Cardiac muscle cell (in vitro differentiated cells and primary cell): ENCODE measurements around the gene SGO2. TPM values are rescaled to one million over a fixed set of nuclear protein-coding genes. Genes with fewer than 3 reads are reported as not detected.

ENCODE experiments used
- DNase-seq, 2 donors: peaks; one replicate each; pipeline versions ENCODE4 v3.0.0 to v3.0.0-alpha.2; 2010 to 2017; ENCODE audit warnings: low read depth in 1 of 2, low spot score in 1 of 2
- H3K27ac ChIP-seq: fragments of 200-600 bp; sonication (generic); 2 replicates; pipeline ENCODE4 v1.5.1; 2016
- H3K27me3 ChIP-seq: fragments of 200-600 bp; sonication (generic); 2 replicates; pipeline ENCODE4 v1.6.0; 2016; ENCODE audit warnings: control low read depth
- H3K36me3 ChIP-seq: fragments of 200-600 bp; sonication (generic); 2 replicates; pipeline ENCODE4 v1.5.1; 2016; ENCODE audit warnings: control low read depth
- H3K4me1 ChIP-seq: fragments of 200-600 bp; sonication (generic); 2 replicates; pipeline ENCODE4 v1.8.1; 2017; ENCODE audit warnings: low read depth, mild to moderate bottlenecking, mixed run types
- H3K4me3 ChIP-seq: fragments of 200-600 bp; sonication (generic); 2 replicates; pipeline ENCODE4 v1.5.1; 2016; ENCODE audit warnings: mild to moderate bottlenecking
- H3K9me3 ChIP-seq: fragments of 200-600 bp; sonication (generic); 2 replicates; pipeline ENCODE4 v1.5.1; 2017; ENCODE audit warnings: low read depth, mild to moderate bottlenecking, control low read depth
- CTCF ChIP-seq: IDR thresholded peaks from 2 replicates; pipeline ENCODE4 v1.5.1; 2012; ENCODE audit warnings: low read depth, mild to moderate bottlenecking, low read length
- polyA plus RNA-seq: library from polyadenylated mRNA; unstranded; fragments of >200 nt; fragmentation: Nextera tagmentation; extraction: Ambion mirVana; gene quantifications from 2 replicates; pipeline ENCODE4 v1.2.1, GENCODE V29; 2016
- total RNA-seq: library from RNA; depleted of rRNA; stranded (reverse); fragments of >200 nt; gene quantifications from 2 replicates; pipeline ENCODE4 v1.2.3, GENCODE V29; 2016

The SGO2 gene
- total and polyA plus RNA-seq, 2 experiments from 2014 or later = 8.1 to 13.9 TPM

GRCh38 chr2:200577027-200577426 lies 51.0 kb downstream of the SGO2 start:
- no peaks in the 10 kb centered on the region for H3K36me3 ChIP-seq
- H3K9me3 ChIP-seq = no peaks in the 10 kb centered on the region
- no peak overlapping the region for H3K4me3 ChIP-seq
- H3K27ac ChIP-seq = no peak overlapping the region
- no peaks in the 10 kb centered on the region for H3K27me3 ChIP-seq
- no peak for DNase-seq
- no peak for TF ChIP-seq CTCF
- no peaks in the 10 kb centered on the region for H3K4me1 ChIP-seq

GRCh38 chr2:200578778-200579177 lies 52.8 kb downstream of the SGO2 start:
- peak in 1 of 2 donors; percentile 61 for DNase-seq
- no peaks in the 10 kb centered on the region for H3K27me3 ChIP-seq
- H3K36me3 ChIP-seq = no peaks in the 10 kb centered on the region
- no peaks in the 10 kb centered on the region for H3K4me1 ChIP-seq
- peak; percentile 54 for TF ChIP-seq CTCF
- no peak overlapping the region for H3K27ac ChIP-seq
- no peak overlapping the region for H3K4me3 ChIP-seq
- H3K9me3 ChIP-seq = no peaks in the 10 kb centered on the region

GRCh38 chr2:200584639-200585038 lies 58.6 kb downstream of the SGO2 start:
- Histone ChIP-seq H3K9me3 (no peaks in the 10 kb centered on the region), H3K36me3 (no peaks in the 10 kb centered on the region), H3K4me3 (no peak overlapping the region), H3K4me1 (no peaks in the 10 kb centered on the region), H3K27ac (no peak overlapping the region), H3K27me3 (peaks cover 13% of the 10 kb centered on the region)
- no peak for TF ChIP-seq CTCF
- DNase-seq = no peak

GRCh38 chr2:200585340-200585729 lies 59.3 kb downstream of the SGO2 start:
- no peak for DNase-seq
- Histone ChIP-seq H3K9me3 (no peaks in the 10 kb centered on the region), H3K36me3 (no peaks in the 10 kb centered on the region), H3K27me3 (peaks cover 13% of the 10 kb centered on the region), H3K4me3 (peak overlapping the region; percentile 40), H3K27ac (no peak overlapping the region), H3K4me1 (no peaks in the 10 kb centered on the region)
- no peak for TF ChIP-seq CTCF

DNA sequence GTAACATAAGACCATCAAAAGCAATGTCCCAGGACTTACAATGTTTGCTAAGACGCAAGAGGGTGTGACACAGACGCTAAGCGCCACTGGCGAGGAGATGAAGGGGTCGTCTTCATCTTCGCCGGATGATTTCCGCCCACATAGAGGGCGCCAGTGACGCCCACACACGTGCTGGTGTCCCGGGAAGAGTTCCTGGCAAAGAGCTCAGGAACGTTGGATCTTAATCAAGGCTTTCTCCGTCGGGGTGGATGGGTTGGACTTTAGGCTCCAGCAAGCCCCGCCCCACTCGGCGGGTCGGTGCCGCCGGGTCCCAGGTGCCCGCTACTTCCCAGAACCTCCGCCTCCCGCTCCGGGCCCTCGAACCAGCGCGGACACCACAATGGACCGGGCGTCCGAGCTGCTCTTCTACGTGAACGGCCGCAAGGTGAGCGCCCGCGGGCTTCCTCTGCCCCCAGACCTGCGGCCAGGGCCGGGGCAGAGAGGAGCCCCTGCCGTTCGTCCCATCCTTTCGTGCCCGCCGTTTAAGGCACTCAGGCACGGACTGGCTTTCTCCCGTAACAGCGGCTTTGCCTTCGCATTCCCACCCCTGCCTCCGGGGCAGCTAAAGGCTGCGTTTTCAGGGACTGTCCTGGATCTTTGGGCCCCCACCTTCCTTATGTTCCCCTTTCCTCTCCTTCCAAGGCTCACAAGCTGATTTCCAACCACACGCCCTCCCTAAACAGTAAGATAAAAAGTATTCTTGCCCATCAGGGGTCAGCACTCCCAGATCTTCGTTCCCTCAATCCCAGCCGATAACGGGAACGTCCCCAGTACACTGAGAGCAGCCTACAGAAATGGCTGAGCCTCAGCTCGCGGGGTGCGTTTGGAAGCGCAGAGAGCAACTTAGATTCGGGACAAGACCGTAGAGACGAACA lies 60.0 kb downstream of the SGO2 start, which contains the start of gene AOX1:
TSS of gene AOX1 (plus strand) at position 285 of the 914 bp plus-strand sequence. CDS start at position 380, 95 bp downstream.
- H3K27ac ChIP-seq = no peak within 1 kb of the TSS
- peaks cover 13% of the 10 kb centered on the region for H3K27me3 ChIP-seq
- peak within 1 kb of the TSS; percentile 40 for H3K4me3 ChIP-seq
- H3K4me1 ChIP-seq = no peaks in the 10 kb centered on the region
- TF ChIP-seq CTCF = peak; percentile 23
- no peaks in the 10 kb centered on the region for H3K36me3 ChIP-seq
- no peaks in the 10 kb centered on the region for H3K9me3 ChIP-seq
- peak; percentile 60 to 72 for DNase-seq
